HEK293T (cell line): ENCODE data around the gene RGS10.

Experiments
- BHLHE40 ChIP-seq: fragments of 450-650 bp; IDR thresholded peaks from 2 replicates; pipeline ENCODE4 v1.6.1; 2016; ENCODE audit warnings: mild to moderate bottlenecking, moderate library complexity, borderline replicate concordance
- ELF4 ChIP-seq: fragments of 450-650 bp; IDR thresholded peaks from 2 replicates; pipeline ENCODE4 v1.6.1; 2017; ENCODE audit warnings: antibody characterized with exemption
- FOXA1 ChIP-seq: fragments of 450-650 bp; IDR thresholded peaks from 2 replicates; pipeline ENCODE4 v1.6.1; 2016; ENCODE audit warnings: mild to moderate bottlenecking
- FOXM1 ChIP-seq: fragments of 450-650 bp; IDR thresholded peaks from 2 replicates; pipeline ENCODE4 v1.6.1; 2017; ENCODE audit warnings: mild to moderate bottlenecking, borderline replicate concordance
- HDGF ChIP-seq: fragments of 450-650 bp; IDR thresholded peaks from 2 replicates; pipeline ENCODE4 v1.6.1; 2017; ENCODE audit warnings: antibody characterized with exemption, borderline replicate concordance
- L3MBTL2 ChIP-seq: fragments of 450-650 bp; conservative IDR thresholded peaks from 2 replicates; pipeline ENCODE4 v1.6.1; 2016; ENCODE audit warnings: mild to moderate bottlenecking
- NFRKB ChIP-seq: fragments of 450-650 bp; IDR thresholded peaks from 2 replicates; pipeline ENCODE4 v1.6.1; 2016; ENCODE audit warnings: mild to moderate bottlenecking, moderate library complexity
- SUZ12 ChIP-seq: fragments of 450-650 bp; IDR thresholded peaks from 2 replicates; pipeline ENCODE4 v1.6.1; 2016; ENCODE audit warnings: mild to moderate bottlenecking

- no peak for TF ChIP-seq HDGF
- no peak for TF ChIP-seq FOXA1
- no peak for TF ChIP-seq L3MBTL2
- TF ChIP-seq BHLHE40, result no peak
- no peak for TF ChIP-seq FOXM1
- TF ChIP-seq NFRKB, result no peak
- TF ChIP-seq ELF4, result no peak
- no peak for TF ChIP-seq SUZ12
Observed at GRCh38 chr10:119562097-119562496, 19.6 kb upstream of the RGS10 start.
